Ovary (tissue), 3 donors: ENCODE measurements around the gene DPF3.

Source experiments
- POLR2A ChIP-seq: fragments of 450-650 bp; IDR thresholded peaks from one replicate; pipeline ENCODE4 v1.6.1; 2017; ENCODE audit warnings: antibody characterized with exemption, mild to moderate bottlenecking, moderate library complexity
- TF ChIP-seq, protein P1 (sequence below), 3 donors: fragments of 450-650 bp in 2 of 3; fragments of 200-600 bp in 1 of 3; IDR thresholded peaks; one replicate each; pipeline versions ENCODE4 v1.5.1 to v1.8.0; 2016 to 2022; ENCODE audit warnings: antibody characterized with exemption in 3 of 3, mild to moderate bottlenecking in 1 of 3
- donor health status: DM: no; HTN: no; CAD: no.

DNA sequence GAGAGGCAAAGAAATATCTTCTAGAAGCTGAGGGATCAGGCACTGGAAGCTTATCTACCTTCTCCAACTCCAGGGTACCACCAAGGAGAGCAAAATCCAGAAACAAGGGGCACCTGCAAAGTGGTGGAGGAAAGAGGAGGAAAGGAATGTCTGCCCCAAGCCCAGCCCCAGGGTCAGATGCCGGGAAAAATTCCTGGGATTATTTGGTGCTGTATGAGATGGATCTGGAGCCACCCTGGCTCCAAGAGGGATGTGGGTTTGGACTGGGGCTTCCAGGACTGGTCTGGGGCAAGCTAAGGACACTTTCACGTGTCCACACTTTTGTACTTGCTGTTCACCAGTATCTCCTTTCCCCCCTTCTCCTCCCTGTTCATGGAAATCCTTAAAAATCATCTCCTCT is 69.8 kb downstream of the DPF3 start:
- TF ChIP-seq, protein P1, sequence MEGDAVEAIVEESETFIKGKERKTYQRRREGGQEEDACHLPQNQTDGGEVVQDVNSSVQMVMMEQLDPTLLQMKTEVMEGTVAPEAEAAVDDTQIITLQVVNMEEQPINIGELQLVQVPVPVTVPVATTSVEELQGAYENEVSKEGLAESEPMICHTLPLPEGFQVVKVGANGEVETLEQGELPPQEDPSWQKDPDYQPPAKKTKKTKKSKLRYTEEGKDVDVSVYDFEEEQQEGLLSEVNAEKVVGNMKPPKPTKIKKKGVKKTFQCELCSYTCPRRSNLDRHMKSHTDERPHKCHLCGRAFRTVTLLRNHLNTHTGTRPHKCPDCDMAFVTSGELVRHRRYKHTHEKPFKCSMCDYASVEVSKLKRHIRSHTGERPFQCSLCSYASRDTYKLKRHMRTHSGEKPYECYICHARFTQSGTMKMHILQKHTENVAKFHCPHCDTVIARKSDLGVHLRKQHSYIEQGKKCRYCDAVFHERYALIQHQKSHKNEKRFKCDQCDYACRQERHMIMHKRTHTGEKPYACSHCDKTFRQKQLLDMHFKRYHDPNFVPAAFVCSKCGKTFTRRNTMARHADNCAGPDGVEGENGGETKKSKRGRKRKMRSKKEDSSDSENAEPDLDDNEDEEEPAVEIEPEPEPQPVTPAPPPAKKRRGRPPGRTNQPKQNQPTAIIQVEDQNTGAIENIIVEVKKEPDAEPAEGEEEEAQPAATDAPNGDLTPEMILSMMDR (IDR thresholded peaks at IDR 0.05) = no peak
- TF ChIP-seq POLR2A = no peak
